ENCODE results near the gene C3orf85. TPM values are rescaled to one million over a fixed set of nuclear protein-coding genes. Genes with fewer than 3 reads are reported as not detected.

C3orf85 gene
- total RNA-seq: not detected in 2 replicates
- long read RNA-seq: 0 reads

DNA sequence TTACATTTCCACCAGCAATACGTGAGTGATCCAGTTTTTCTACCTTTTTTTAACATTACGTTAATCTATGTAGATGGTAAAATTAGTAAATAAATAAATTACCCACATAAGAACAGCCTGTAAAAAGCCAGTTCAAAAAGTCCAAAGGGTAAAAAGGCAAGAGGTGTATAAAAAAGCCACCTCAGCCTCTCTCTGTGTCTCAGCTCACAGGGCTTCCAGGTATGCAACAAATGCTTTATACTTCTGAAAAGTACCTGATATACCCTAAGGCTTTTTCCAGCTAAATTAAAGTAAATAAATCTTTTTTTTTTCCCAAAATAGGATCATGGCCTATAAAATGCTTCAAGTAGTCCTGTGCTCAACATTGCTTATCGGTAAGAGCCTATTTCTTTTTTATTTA is at the start of gene C3orf85:
TSS of gene C3orf85 (plus strand) at position 197 of the 400 bp plus-strand sequence. CDS start at position 326, 129 bp downstream.
- DNase-seq (ENCODE audit: low read depth, low spot score): no peak
- Mint-ChIP-seq H3K4me3 (no peak within 1 kb of the TSS), H3K4me1 (peaks cover 32% of the 10 kb centered on the region), H3K9me3 (no peaks in the 10 kb centered on the region), H3K27ac (ENCODE audit: unreplicated experiment) (no peak within 1 kb of the TSS), H3K27me3 (ENCODE audit: low read depth) (no peaks in the 10 kb centered on the region), H3K36me3 (ENCODE audit: low read depth) (no peaks in the 10 kb centered on the region)
- no peak for TF ChIP-seq CTCF (conservative IDR thresholded peaks at IDR 0.05)

DNA sequence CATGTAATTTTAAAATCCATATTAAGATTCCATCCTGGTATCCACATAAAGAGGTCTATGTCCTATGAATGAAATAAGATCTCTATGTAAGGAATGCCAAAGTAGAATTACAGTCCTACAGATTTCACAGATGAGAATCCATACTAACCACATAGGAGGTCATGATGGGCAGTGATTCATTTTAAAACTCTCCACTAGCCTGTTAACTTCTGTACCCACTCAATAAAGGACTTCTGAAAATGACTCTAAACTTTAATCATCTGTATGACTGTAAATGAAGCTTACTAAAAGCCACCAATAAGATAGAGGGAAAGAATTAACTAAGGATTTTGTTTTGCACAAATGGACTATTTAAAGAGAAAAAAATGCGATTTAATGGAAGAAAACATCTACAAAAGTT is 47.3 kb upstream of the C3orf85 start:
- Mint-ChIP-seq H3K4me3 (no peak overlapping the region), H3K27ac (ENCODE audit: unreplicated experiment) (no peak overlapping the region), H3K9me3 (no peaks in the 10 kb centered on the region), H3K36me3 (ENCODE audit: low read depth) (no peaks in the 10 kb centered on the region), H3K4me1 (no peaks in the 10 kb centered on the region), H3K27me3 (ENCODE audit: low read depth) (no peaks in the 10 kb centered on the region)
- DNase-seq (ENCODE audit: low read depth, low spot score): no peak
- TF ChIP-seq CTCF (conservative IDR thresholded peaks at IDR 0.05): no peak

- no peak for TF ChIP-seq CTCF (conservative IDR thresholded peaks at IDR 0.05)
- Mint-ChIP-seq H3K27ac (ENCODE audit: unreplicated experiment) (no peak overlapping the region), H3K36me3 (ENCODE audit: low read depth) (no peaks in the 10 kb centered on the region), H3K27me3 (ENCODE audit: low read depth) (no peaks in the 10 kb centered on the region), H3K4me3 (no peak overlapping the region), H3K9me3 (no peaks in the 10 kb centered on the region), H3K4me1 (no peaks in the 10 kb centered on the region)
- no peak for DNase-seq (ENCODE audit: low read depth, low spot score)
Observed at GRCh38 chr3:109091846-109092245, 44.7 kb upstream of the C3orf85 start.

- no peaks in the 10 kb centered on the region for H3K9me3 Mint-ChIP-seq
- no peaks in the 10 kb centered on the region for H3K27me3 Mint-ChIP-seq (ENCODE audit: low read depth)
- no peak overlapping the region for H3K27ac Mint-ChIP-seq (ENCODE audit: unreplicated experiment)
- H3K4me3 Mint-ChIP-seq: no peak overlapping the region
- DNase-seq (ENCODE audit: low read depth, low spot score): no peak
- no peak for TF ChIP-seq CTCF (conservative IDR thresholded peaks at IDR 0.05)
- no peaks in the 10 kb centered on the region for H3K36me3 Mint-ChIP-seq (ENCODE audit: low read depth)
- H3K4me1 Mint-ChIP-seq: no peaks in the 10 kb centered on the region
Observed at GRCh38 chr3:109093561-109093960, 43.0 kb upstream of the C3orf85 start.

DNA sequence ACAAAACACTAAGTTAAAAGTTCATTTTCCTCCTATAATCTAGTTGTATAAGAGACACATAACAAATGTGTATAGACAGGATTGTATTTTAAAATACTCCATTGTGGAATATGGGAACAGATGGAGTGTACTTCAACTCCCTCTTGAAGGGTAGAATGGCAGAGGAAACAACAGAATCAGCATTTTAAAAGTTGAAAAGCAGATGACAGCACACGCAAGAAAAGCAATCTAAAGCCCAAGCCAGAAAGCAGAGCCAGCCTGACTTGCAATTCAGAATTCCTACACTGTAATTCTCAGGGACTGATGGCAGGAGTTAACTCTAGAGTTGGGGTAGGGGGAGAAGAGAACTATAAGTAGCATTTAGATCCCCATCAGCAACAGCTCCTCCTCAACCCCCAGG is 41.4 kb upstream of the C3orf85 start:
- Mint-ChIP-seq H3K36me3 (ENCODE audit: low read depth) (no peaks in the 10 kb centered on the region), H3K4me3 (no peak overlapping the region)

More for the DNA sequence above, 41.4 kb upstream of the C3orf85 start:
- Mint-ChIP-seq H3K4me1 (no peaks in the 10 kb centered on the region), H3K27me3 (ENCODE audit: low read depth) (no peaks in the 10 kb centered on the region), H3K27ac (ENCODE audit: unreplicated experiment) (no peak overlapping the region), H3K9me3 (no peaks in the 10 kb centered on the region)
- DNase-seq (ENCODE audit: low read depth, low spot score): no peak
- no peak for TF ChIP-seq CTCF (conservative IDR thresholded peaks at IDR 0.05)

Data from neural crest cell (in vitro differentiated cells).